HepG2 (cell line): ENCODE measurements around the gene USP32. TPM values are rescaled to one million over a fixed set of nuclear protein-coding genes. Genes with fewer than 3 reads are reported as not detected.

Experiments
- CEBPB ChIP-seq: IDR thresholded peaks from 2 replicates; pipeline ENCODE4 v1.6.1; 2011; ENCODE audit warnings: low read depth, low read length, improper control_type of control experiment, borderline replicate concordance
- E2F5 ChIP-seq: sonication (generic); formaldehyde crosslinking; conservative IDR thresholded peaks from 2 replicates; pipeline ENCODE4 v1.4.0; 2020; ENCODE audit warnings: missing genetic modification reagents
- GLI4 ChIP-seq: sonication (generic); formaldehyde crosslinking; IDR thresholded peaks from 2 replicates; pipeline ENCODE4 v1.5.1; 2020; ENCODE audit warnings: missing genetic modification reagents, mild to moderate bottlenecking, moderate library complexity, borderline replicate concordance
- KAT2B ChIP-seq: fragments of 150-350 bp; IDR thresholded peaks from 2 replicates; pipeline ENCODE4 v1.6.1; 2014; ENCODE audit warnings: low read depth, low read length, borderline replicate concordance
- NCOA1 ChIP-seq: sonication (generic); formaldehyde crosslinking; IDR thresholded peaks from 2 replicates; pipeline ENCODE4 v1.9.0; 2021; ENCODE audit warnings: missing genetic modification reagents
- NFRKB ChIP-seq: fragments of 450-650 bp; IDR thresholded peaks from 2 replicates; pipeline ENCODE4 v1.6.1; 2017
- NR2C2 ChIP-seq: sonication (generic); formaldehyde crosslinking; IDR thresholded peaks from 2 replicates; pipeline ENCODE4 v1.4.0; 2020; ENCODE audit warnings: missing genetic modification reagents, mild to moderate bottlenecking, moderate library complexity, borderline replicate concordance
- PHB2 ChIP-seq: fragments of 450-650 bp; IDR thresholded peaks from 2 replicates; pipeline ENCODE4 v1.6.1; 2018; ENCODE audit not compliant: partially characterized antibody
- POLR2AphosphoS5 ChIP-seq: IDR thresholded peaks from 2 replicates; pipeline ENCODE4 v1.6.1; 2012; ENCODE audit warnings: low read depth, low read length
- PRDM4 ChIP-seq: sonication (generic); formaldehyde crosslinking; IDR thresholded peaks from 2 replicates; pipeline ENCODE4 v1.9.0; 2021; ENCODE audit warnings: missing genetic modification reagents, borderline replicate concordance
- SKI ChIP-seq: fragments of 450-650 bp; IDR thresholded peaks from one replicate; pipeline ENCODE4 v1.6.1; 2018; ENCODE audit warnings: mild to moderate bottlenecking; ENCODE audit not compliant: partially characterized antibody
- YY1 ChIP-seq: IDR thresholded peaks from 2 replicates; pipeline ENCODE4 v1.6.1; 2011; ENCODE audit warnings: low read length, low read depth, moderate library complexity, mild to moderate bottlenecking; ENCODE audit not compliant: insufficient read depth, insufficient replicate concordance
- ZNF101 ChIP-seq: sonication (generic); formaldehyde crosslinking; IDR thresholded peaks from 2 replicates; pipeline ENCODE4 v1.4.0; 2020; ENCODE audit warnings: mild to moderate bottlenecking, low read depth, missing genetic modification reagents, borderline replicate concordance
- ZNF354B ChIP-seq: sonication (generic); formaldehyde crosslinking; IDR thresholded peaks from 2 replicates; pipeline ENCODE4 v1.8.0; 2022; ENCODE audit warnings: mild to moderate bottlenecking, missing genetic modification reagents
- ZNF431 ChIP-seq: sonication (generic); formaldehyde crosslinking; IDR thresholded peaks from 2 replicates; pipeline ENCODE4 v1.9.0; 2022; ENCODE audit warnings: missing genetic modification reagents, low read depth, mild to moderate bottlenecking, borderline replicate concordance
- ZNF44 ChIP-seq: sonication (generic); formaldehyde crosslinking; IDR thresholded peaks from 2 replicates; pipeline ENCODE4 v1.5.1; 2020; ENCODE audit warnings: mild to moderate bottlenecking, missing genetic modification reagents
- ZNF556 ChIP-seq: sonication (generic); formaldehyde crosslinking; IDR thresholded peaks from 2 replicates; pipeline ENCODE4 v1.4.0; 2020; ENCODE audit warnings: mild to moderate bottlenecking, missing genetic modification reagents, borderline replicate concordance
- ZNF639 ChIP-seq: conservative IDR thresholded peaks from 2 replicates; pipeline ENCODE4 v1.6.1; 2018; ENCODE audit warnings: missing genetic modification reagents
- ZSCAN9 ChIP-seq: IDR thresholded peaks from 2 replicates; pipeline ENCODE4 v1.6.1; 2016; ENCODE audit warnings: borderline replicate concordance
- polyA plus RNA-seq, 8 experiments: library from polyadenylated mRNA; depleted of rRNA in 3 of 8; stranded (reverse) in 7 of 8; unstranded in 1 of 8; fragments of >200 nt; fragmentation: Illumina TruSeq in 4 of 8; extraction: Trizol in 4 of 8; gene quantifications; 2 replicates each; pipeline versions ENCODE4 v1.2.1 to v1.2.3, GENCODE V29; 2011 to 2016; ENCODE audit warnings: low read depth in 4 of 8, missing spikeins in 1 of 8, mixed read lengths in 1 of 8; ENCODE audit not compliant: insufficient read depth in 1 of 8
- total RNA-seq, 5 experiments: library from RNA; depleted of rRNA; stranded (reverse); fragments of >200 nt; fragmentation: Illumina TruSeq; extraction: Trizol; gene quantifications; 2 replicates each; pipeline ENCODE4 v1.2.3, GENCODE V29; 2016; ENCODE audit warnings: low read depth in 1 of 5

USP32 gene
- total and polyA plus RNA-seq, 2 of the 13 experiments (the other 11 are each of a cell fraction or from before 2014, with no cell fraction given), result 24.9 to 39.9 TPM

DNA sequence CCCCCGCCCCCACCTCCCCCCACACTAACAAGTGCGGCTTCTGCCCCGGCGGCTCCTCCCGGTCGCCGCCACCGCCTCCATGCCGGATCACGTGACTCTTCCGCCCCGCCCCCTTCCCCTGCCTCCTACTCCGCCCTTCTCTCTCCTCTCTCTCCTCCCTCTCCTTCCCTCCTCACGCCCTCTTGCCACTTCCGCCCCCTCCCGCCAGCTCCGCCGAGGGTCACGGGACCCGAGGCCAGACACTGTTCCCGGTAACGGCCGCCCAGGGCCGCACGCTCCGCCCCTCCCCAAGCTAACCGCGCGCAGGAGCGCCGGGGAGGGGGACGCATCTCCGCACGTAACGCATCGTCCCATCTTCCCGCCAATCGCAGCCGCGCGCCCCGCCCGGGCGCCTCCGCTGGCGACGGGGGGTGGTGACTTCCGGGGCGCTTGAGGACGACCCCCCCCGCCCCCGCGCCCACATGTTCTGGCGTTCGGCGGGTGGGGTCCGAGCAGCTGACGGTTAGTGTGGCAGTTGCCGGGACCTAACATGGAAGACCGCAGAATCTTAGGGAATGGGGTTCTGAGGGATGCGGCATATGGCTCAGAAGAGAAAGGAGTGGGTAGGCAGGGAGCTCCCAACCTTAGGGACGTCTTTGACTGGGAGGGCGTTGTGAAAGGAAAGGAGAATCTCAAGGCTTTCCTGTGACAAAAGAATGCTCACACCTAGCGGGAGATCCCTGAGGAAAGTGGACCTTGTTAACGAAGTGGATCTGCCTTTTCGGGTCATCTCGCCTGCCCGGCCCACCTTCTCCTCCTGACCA is at the start of gene USP32 (continued):
- TF ChIP-seq ZNF101 (CRISPR knock-in tag), result no peak
- peak; percentile 87; the same call in 1 of the 2 replicates for TF ChIP-seq ZNF354B (CRISPR knock-in tag)
- peak; percentile 93 for TF ChIP-seq NCOA1 (CRISPR knock-in tag)
- TF ChIP-seq PRDM4, result no peak
- peak; percentile 86; the same call in 1 of the 2 replicates for TF ChIP-seq ZNF431 (CRISPR knock-in tag)
- TF ChIP-seq ZNF639 (CRISPR knock-in tag), result peak; percentile 100
- no peak for TF ChIP-seq KAT2B
- no peak for TF ChIP-seq GLI4 (CRISPR knock-in tag)
- TF ChIP-seq ZSCAN9 (CRISPR knock-in tag), result peak; percentile 42; the same call in 1 of the 2 replicates
- peak; percentile 60 for TF ChIP-seq YY1
- TF ChIP-seq POLR2AphosphoS5, result peak; percentile 87
- TF ChIP-seq ZNF44, result 0 out of 2 replicates have a peak, but pooled peaks have one; percentile 69
- no peak for TF ChIP-seq CEBPB
- TF ChIP-seq E2F5, result peak; percentile 83
- TF ChIP-seq PHB2, result no peak
- no peak for TF ChIP-seq NFRKB
- peak; percentile 77; the same call in 1 of the 2 replicates for TF ChIP-seq ZNF556 (CRISPR knock-in tag)
- peak; percentile 88 for TF ChIP-seq SKI
- peak; percentile 95 for TF ChIP-seq NR2C2 (CRISPR knock-in tag)
